ENCODE data around the gene TRUB1.
A peak's percentile ranks its signal among the peaks of the same experiment; 100 is the strongest.

TRUB1 gene

GRCh38 chr10:114963908-114964307 lies 25.9 kb downstream of the TRUB1 start:
- Histone ChIP-seq H4K8ac (ENCODE audit: low read depth, low read length) (no peak overlapping the region), H2BK15ac (replicated peaks; ENCODE audit: low read depth) (no peak overlapping the region), H4K5ac (ENCODE audit: low read length) (no peak overlapping the region), H3K56ac (ENCODE audit: low read length) (no peak overlapping the region), H3K79me2 (ENCODE audit: control insufficient read depth, insufficient read depth, low read length) (peaks cover 5% of the 10 kb centered on the region), H2AK5ac (ENCODE audit: low read length) (no peak overlapping the region), H3K36me3 (ENCODE audit: control insufficient read depth, insufficient read depth, low read length) (no peaks in the 10 kb centered on the region), H3K4me3 (ENCODE audit: low read length) (no peak overlapping the region), H3K18ac (ENCODE audit: low read length) (no peak overlapping the region), H3K79me1 (ENCODE audit: low read length) (no peaks in the 10 kb centered on the region), H3K27me3 (ENCODE audit: insufficient read depth, low read length, poor library complexity) (no peaks in the 10 kb centered on the region), H3K23ac (ENCODE audit: low read length) (no peak overlapping the region), H3K4me2 (ENCODE audit: low read length) (no peak overlapping the region), H3K4ac (ENCODE audit: low read depth, low read length) (no peak overlapping the region), H2BK120ac (ENCODE audit: low read depth, low read length) (no peak overlapping the region), H3K9ac (ENCODE audit: low read length) (no peak overlapping the region), H3K4me1 (ENCODE audit: control insufficient read depth, low read depth, low read length) (no peaks in the 10 kb centered on the region), H3K27ac (ENCODE audit: low read depth, low read length) (no peak overlapping the region), H2BK5ac (ENCODE audit: low read length) (no peak overlapping the region)
- WGBS (ENCODE audit: extremely low coverage, insufficient coverage, low lambda C conversion rate): no CpG with 5 or more reads among the region's 4 CpGs
- no peak for DNase-seq

DNA sequence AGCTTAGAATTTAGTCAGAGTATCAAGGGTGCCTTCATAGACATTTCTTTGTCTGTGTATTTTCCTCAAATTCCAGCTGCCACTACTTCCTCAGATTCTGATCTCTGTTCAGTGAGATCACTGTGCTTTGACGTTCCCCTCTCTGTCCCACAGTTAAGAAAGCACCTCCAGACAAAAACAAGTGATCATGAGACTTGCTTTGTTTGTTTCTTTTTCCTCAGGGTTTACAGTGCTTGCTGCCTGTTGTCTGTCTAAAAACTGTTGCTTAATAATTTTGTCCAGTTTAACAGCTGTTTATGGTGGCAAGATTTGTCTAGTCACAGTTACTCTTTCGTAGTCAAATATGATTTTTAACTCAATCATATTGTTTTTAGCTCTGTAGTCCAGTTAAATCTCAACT lies 29.1 kb downstream of the TRUB1 start:
- Histone ChIP-seq H3K79me2 (ENCODE audit: control insufficient read depth, insufficient read depth, low read length) (peaks cover 5% of the 10 kb centered on the region), H3K9ac (ENCODE audit: low read length) (no peak overlapping the region), H3K23ac (ENCODE audit: low read length) (no peak overlapping the region), H2BK120ac (ENCODE audit: low read depth, low read length) (no peak overlapping the region), H3K4me3 (ENCODE audit: low read length) (no peak overlapping the region), H3K79me1 (ENCODE audit: low read length) (no peaks in the 10 kb centered on the region), H3K4ac (ENCODE audit: low read depth, low read length) (no peak overlapping the region), H2AK5ac (ENCODE audit: low read length) (no peak overlapping the region), H3K4me2 (ENCODE audit: low read length) (no peak overlapping the region), H4K8ac (ENCODE audit: low read depth, low read length) (no peak overlapping the region), H2BK5ac (ENCODE audit: low read length) (no peak overlapping the region), H3K4me1 (ENCODE audit: control insufficient read depth, low read depth, low read length) (no peaks in the 10 kb centered on the region), H4K5ac (ENCODE audit: low read length) (no peak overlapping the region), H3K18ac (ENCODE audit: low read length) (no peak overlapping the region), H3K56ac (ENCODE audit: low read length) (no peak overlapping the region), H3K27ac (ENCODE audit: low read depth, low read length) (no peak overlapping the region), H2BK15ac (replicated peaks; ENCODE audit: low read depth) (no peak overlapping the region), H3K36me3 (ENCODE audit: control insufficient read depth, insufficient read depth, low read length) (no peaks in the 10 kb centered on the region), H3K27me3 (ENCODE audit: insufficient read depth, low read length, poor library complexity) (no peaks in the 10 kb centered on the region)
- WGBS (ENCODE audit: extremely low coverage, insufficient coverage, low lambda C conversion rate): no CpG with 5 or more reads among the region's 2 CpGs
- DNase-seq: peak; percentile 12

GRCh38 chr10:114970515-114970914 lies 32.5 kb downstream of the TRUB1 start:
- Histone ChIP-seq H4K8ac (ENCODE audit: low read depth, low read length) (no peak overlapping the region), H3K27me3 (ENCODE audit: insufficient read depth, low read length, poor library complexity) (no peaks in the 10 kb centered on the region), H3K79me1 (ENCODE audit: low read length) (peaks cover 1% of the 10 kb centered on the region), H3K79me2 (ENCODE audit: control insufficient read depth, insufficient read depth, low read length) (peaks cover 5% of the 10 kb centered on the region), H3K18ac (ENCODE audit: low read length) (no peak overlapping the region), H3K27ac (ENCODE audit: low read depth, low read length) (no peak overlapping the region), H3K4me3 (ENCODE audit: low read length) (no peak overlapping the region), H3K23ac (ENCODE audit: low read length) (no peak overlapping the region), H3K4ac (ENCODE audit: low read depth, low read length) (no peak overlapping the region), H2BK120ac (ENCODE audit: low read depth, low read length) (no peak overlapping the region), H4K5ac (ENCODE audit: low read length) (no peak overlapping the region), H3K36me3 (ENCODE audit: control insufficient read depth, insufficient read depth, low read length) (no peaks in the 10 kb centered on the region), H3K4me2 (ENCODE audit: low read length) (no peak overlapping the region), H2BK15ac (replicated peaks; ENCODE audit: low read depth) (no peak overlapping the region), H3K9ac (ENCODE audit: low read length) (no peak overlapping the region), H3K56ac (ENCODE audit: low read length) (no peak overlapping the region), H2AK5ac (ENCODE audit: low read length) (no peak overlapping the region), H3K4me1 (ENCODE audit: control insufficient read depth, low read depth, low read length) (no peaks in the 10 kb centered on the region), H2BK5ac (ENCODE audit: low read length) (no peak overlapping the region)
- WGBS (ENCODE audit: extremely low coverage, insufficient coverage, low lambda C conversion rate): no CpG with 5 or more reads among the region's 4 CpGs
- DNase-seq: peak; percentile 90

DNA sequence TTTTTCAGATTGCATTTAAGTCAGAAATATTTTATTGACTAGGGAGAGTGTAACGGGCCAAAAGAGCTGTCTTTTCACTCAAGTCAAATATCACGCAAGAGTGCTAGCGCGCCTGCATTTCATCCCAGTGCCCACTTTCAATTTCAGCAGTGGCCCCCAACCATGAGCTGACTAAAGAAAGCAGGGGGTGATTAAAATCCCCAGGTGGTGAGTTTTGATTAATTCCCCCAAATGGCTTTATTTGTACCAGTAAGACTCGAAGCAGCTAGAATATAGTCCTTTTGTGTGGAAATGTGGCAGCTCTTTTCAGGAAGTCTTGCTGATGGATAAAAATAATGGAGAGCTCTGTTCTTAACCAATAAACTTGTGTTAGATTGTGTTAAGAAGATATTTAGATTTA lies 35.3 kb downstream of the TRUB1 start:
- Histone ChIP-seq H3K79me1 (ENCODE audit: low read length) (peaks cover 1% of the 10 kb centered on the region), H3K79me2 (ENCODE audit: control insufficient read depth, insufficient read depth, low read length) (peaks cover under 1% of the 10 kb centered on the region), H3K4me1 (ENCODE audit: control insufficient read depth, low read depth, low read length) (no peaks in the 10 kb centered on the region), H2BK15ac (replicated peaks; ENCODE audit: low read depth) (no peak overlapping the region), H3K18ac (ENCODE audit: low read length) (no peak overlapping the region), H2AK5ac (ENCODE audit: low read length) (no peak overlapping the region), H3K4me2 (ENCODE audit: low read length) (no peak overlapping the region), H3K4me3 (ENCODE audit: low read length) (no peak overlapping the region), H3K23ac (ENCODE audit: low read length) (no peak overlapping the region), H3K56ac (ENCODE audit: low read length) (no peak overlapping the region), H4K8ac (ENCODE audit: low read depth, low read length) (no peak overlapping the region), H3K27ac (ENCODE audit: low read depth, low read length) (no peak overlapping the region), H2BK5ac (ENCODE audit: low read length) (no peak overlapping the region), H2BK120ac (ENCODE audit: low read depth, low read length) (no peak overlapping the region), H3K27me3 (ENCODE audit: insufficient read depth, low read length, poor library complexity) (no peaks in the 10 kb centered on the region), H3K36me3 (ENCODE audit: control insufficient read depth, insufficient read depth, low read length) (no peaks in the 10 kb centered on the region), H3K9ac (ENCODE audit: low read length) (no peak overlapping the region), H3K4ac (ENCODE audit: low read depth, low read length) (no peak overlapping the region), H4K5ac (ENCODE audit: low read length) (no peak overlapping the region)
- no peak for DNase-seq
- no CpG with 5 or more reads among the region's 5 CpGs for WGBS (ENCODE audit: extremely low coverage, insufficient coverage, low lambda C conversion rate)

DNA sequence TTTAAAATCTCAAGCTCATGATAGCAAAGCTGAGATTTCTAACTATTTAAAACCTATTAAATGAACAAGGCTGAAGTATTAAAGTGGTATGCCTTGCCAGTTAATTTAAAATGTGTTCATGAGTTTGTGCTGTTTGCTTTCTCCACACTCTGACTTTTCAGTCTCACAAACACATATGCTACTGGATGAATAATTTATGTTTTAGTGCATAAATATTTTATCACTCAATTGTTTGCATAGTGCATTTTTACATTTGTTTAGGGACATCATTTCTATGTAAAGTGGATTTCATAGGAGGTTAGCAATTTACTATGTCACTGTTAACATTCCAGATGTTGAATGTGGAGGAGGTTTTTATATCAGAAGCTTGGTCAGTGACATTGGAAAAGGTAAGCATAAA lies 36.0 kb downstream of the TRUB1 start:
- Histone ChIP-seq H4K8ac (ENCODE audit: low read depth, low read length) (no peak overlapping the region), H3K79me2 (ENCODE audit: control insufficient read depth, insufficient read depth, low read length) (no peaks in the 10 kb centered on the region), H3K56ac (ENCODE audit: low read length) (no peak overlapping the region), H2BK5ac (ENCODE audit: low read length) (no peak overlapping the region), H3K4me3 (ENCODE audit: low read length) (no peak overlapping the region), H2BK120ac (ENCODE audit: low read depth, low read length) (no peak overlapping the region), H3K9ac (ENCODE audit: low read length) (no peak overlapping the region), H3K4me1 (ENCODE audit: control insufficient read depth, low read depth, low read length) (no peaks in the 10 kb centered on the region), H3K79me1 (ENCODE audit: low read length) (peaks cover 1% of the 10 kb centered on the region), H3K27me3 (ENCODE audit: insufficient read depth, low read length, poor library complexity) (no peaks in the 10 kb centered on the region), H2BK15ac (replicated peaks; ENCODE audit: low read depth) (no peak overlapping the region), H3K4ac (ENCODE audit: low read depth, low read length) (no peak overlapping the region), H3K4me2 (ENCODE audit: low read length) (no peak overlapping the region), H3K23ac (ENCODE audit: low read length) (no peak overlapping the region), H2AK5ac (ENCODE audit: low read length) (no peak overlapping the region), H3K36me3 (ENCODE audit: control insufficient read depth, insufficient read depth, low read length) (no peaks in the 10 kb centered on the region), H3K27ac (ENCODE audit: low read depth, low read length) (no peak overlapping the region), H3K18ac (ENCODE audit: low read length) (no peak overlapping the region), H4K5ac (ENCODE audit: low read length) (no peak overlapping the region)
- DNase-seq: no peak

- Histone ChIP-seq H2BK120ac (ENCODE audit: low read depth, low read length) (no peak overlapping the region), H2BK15ac (replicated peaks; ENCODE audit: low read depth) (no peak overlapping the region), H3K4ac (ENCODE audit: low read depth, low read length) (no peak overlapping the region), H3K27me3 (ENCODE audit: insufficient read depth, low read length, poor library complexity) (no peaks in the 10 kb centered on the region), H3K9ac (ENCODE audit: low read length) (no peak overlapping the region), H3K23ac (ENCODE audit: low read length) (no peak overlapping the region), H3K4me2 (ENCODE audit: low read length) (no peak overlapping the region), H2AK5ac (ENCODE audit: low read length) (no peak overlapping the region), H4K8ac (ENCODE audit: low read depth, low read length) (no peak overlapping the region), H3K56ac (ENCODE audit: low read length) (no peak overlapping the region), H4K5ac (ENCODE audit: low read length) (no peak overlapping the region), H3K4me1 (ENCODE audit: control insufficient read depth, low read depth, low read length) (no peaks in the 10 kb centered on the region), H3K4me3 (ENCODE audit: low read length) (no peak overlapping the region), H3K27ac (ENCODE audit: low read depth, low read length) (no peak overlapping the region), H2BK5ac (ENCODE audit: low read length) (no peak overlapping the region), H3K18ac (ENCODE audit: low read length) (no peak overlapping the region), H3K79me2 (ENCODE audit: control insufficient read depth, insufficient read depth, low read length) (no peaks in the 10 kb centered on the region), H3K36me3 (ENCODE audit: control insufficient read depth, insufficient read depth, low read length) (no peaks in the 10 kb centered on the region), H3K79me1 (ENCODE audit: low read length) (peaks cover 1% of the 10 kb centered on the region)
- no peak for DNase-seq
- no CpG with 5 or more reads among the region's 5 CpGs for WGBS (ENCODE audit: extremely low coverage, insufficient coverage, low lambda C conversion rate)
Measured at GRCh38 chr10:114974625-114975024, 36.6 kb downstream of the TRUB1 start.

Measured in mesendoderm (in vitro differentiated cells).